Chondrocyte (in vitro differentiated cells): Measurements from ENCODE around the gene DNAL1. TPM values are rescaled to one million over a fixed set of nuclear protein-coding genes. Genes with fewer than 3 reads are reported as not detected.

ENCODE experiments used
- DNase-seq: peaks from one replicate; pipeline ENCODE4 v3.0.0; 2021; ENCODE audit warnings: mixed read lengths, low spot score
- H3K27ac Mint-ChIP-seq: one replicate; pipeline ENCODE4 v1.8.0; 2021; ENCODE audit warnings: mild to moderate bottlenecking, moderate library complexity, mixed read lengths; ENCODE audit not compliant: unreplicated experiment
- H3K27me3 Mint-ChIP-seq: 2 replicates; pipeline ENCODE4 v1.8.0; 2021; ENCODE audit warnings: low read depth, mixed read lengths
- H3K36me3 Mint-ChIP-seq: 2 replicates; pipeline ENCODE4 v1.8.0; 2021; ENCODE audit warnings: low read depth, mixed read lengths
- H3K4me1 Mint-ChIP-seq: 2 replicates; pipeline ENCODE4 v1.8.0; 2021; ENCODE audit warnings: low read depth, mild to moderate bottlenecking, mixed read lengths
- H3K4me3 Mint-ChIP-seq: one replicate; pipeline ENCODE4 v1.8.0; 2021; ENCODE audit warnings: mild to moderate bottlenecking, moderate library complexity, mixed read lengths; ENCODE audit not compliant: unreplicated experiment
- H3K9me3 Mint-ChIP-seq: 2 replicates; pipeline ENCODE4 v1.8.0; 2021; ENCODE audit warnings: low read depth, mixed read lengths
- total RNA-seq: library from RNA; stranded (reverse); gene quantifications from 3 replicates; pipeline ENCODE4 v1.2.1, GENCODE V29; 2021
- TF ChIP-seq, protein P1 (sequence below): fragments of 200-600 bp; sonication (generic); IDR thresholded peaks from 2 replicates; pipeline ENCODE4 v1.5.0; 2021; ENCODE audit warnings: antibody characterized with exemption, mild to moderate bottlenecking, moderate library complexity

DNAL1 gene
- total RNA-seq, 1 donor from 2014 or later = 15.2 TPM

DNA sequence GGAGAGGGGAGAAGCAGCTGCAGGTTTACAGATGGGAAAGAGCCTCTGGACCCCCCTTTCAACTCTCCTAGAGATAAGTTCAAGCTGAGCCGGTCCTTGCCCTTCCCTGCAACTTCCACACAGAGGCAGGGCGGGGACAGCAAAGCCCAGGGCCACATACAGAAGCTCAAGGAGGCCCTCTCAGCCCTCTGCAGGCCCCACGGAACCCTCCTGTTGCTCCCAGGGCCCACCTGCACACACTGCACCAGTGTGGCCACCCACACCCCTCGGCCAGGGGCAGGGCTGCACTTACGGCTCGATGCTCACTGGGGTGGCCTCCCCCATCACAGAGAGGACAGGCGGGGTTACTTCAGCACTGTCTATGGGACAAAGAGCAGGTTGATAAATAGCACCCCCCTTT, 82.4 kb downstream of the DNAL1 start:
- DNase-seq = no peak
- no peaks in the 10 kb centered on the region for H3K9me3 Mint-ChIP-seq
- H3K27ac Mint-ChIP-seq = peak overlapping the region; percentile 70
- TF ChIP-seq, protein P1, sequence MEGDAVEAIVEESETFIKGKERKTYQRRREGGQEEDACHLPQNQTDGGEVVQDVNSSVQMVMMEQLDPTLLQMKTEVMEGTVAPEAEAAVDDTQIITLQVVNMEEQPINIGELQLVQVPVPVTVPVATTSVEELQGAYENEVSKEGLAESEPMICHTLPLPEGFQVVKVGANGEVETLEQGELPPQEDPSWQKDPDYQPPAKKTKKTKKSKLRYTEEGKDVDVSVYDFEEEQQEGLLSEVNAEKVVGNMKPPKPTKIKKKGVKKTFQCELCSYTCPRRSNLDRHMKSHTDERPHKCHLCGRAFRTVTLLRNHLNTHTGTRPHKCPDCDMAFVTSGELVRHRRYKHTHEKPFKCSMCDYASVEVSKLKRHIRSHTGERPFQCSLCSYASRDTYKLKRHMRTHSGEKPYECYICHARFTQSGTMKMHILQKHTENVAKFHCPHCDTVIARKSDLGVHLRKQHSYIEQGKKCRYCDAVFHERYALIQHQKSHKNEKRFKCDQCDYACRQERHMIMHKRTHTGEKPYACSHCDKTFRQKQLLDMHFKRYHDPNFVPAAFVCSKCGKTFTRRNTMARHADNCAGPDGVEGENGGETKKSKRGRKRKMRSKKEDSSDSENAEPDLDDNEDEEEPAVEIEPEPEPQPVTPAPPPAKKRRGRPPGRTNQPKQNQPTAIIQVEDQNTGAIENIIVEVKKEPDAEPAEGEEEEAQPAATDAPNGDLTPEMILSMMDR = no peak
- H3K27me3 Mint-ChIP-seq = no peaks in the 10 kb centered on the region
- peaks cover 29% of the 10 kb centered on the region for H3K36me3 Mint-ChIP-seq
- H3K4me3 Mint-ChIP-seq = no peak overlapping the region
- peaks cover 60% of the 10 kb centered on the region for H3K4me1 Mint-ChIP-seq

DNA sequence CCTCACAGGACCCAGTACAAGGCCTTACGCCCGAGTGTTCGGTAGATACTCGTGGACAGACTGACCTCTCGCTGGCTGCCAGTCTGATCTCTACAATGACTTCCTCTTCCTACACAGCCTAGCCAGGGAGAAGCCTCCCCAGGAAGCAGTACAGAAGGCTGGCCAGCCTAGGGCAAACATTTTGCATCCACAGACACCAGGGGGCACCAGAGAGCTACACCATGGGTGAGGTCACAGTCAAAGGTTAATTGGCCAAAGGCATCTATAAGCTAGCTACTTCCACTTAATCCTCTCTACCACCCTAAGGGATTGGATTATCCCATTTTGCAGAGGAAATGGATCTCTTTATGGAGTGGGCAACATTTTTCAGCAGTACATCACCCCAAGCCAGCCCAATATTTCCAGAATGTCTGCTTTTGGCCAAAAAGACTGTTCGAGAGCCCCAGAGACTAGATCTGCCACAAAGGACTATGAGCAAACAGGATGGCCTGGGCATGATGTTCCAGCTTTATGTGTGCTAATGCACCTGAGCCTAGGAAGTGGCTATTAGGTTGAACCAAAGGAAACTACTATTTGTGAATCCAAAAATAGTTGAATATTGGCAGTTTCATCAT, 84.0 kb downstream of the DNAL1 start:
- no peak for DNase-seq
- H3K27me3 Mint-ChIP-seq = no peaks in the 10 kb centered on the region
- peak overlapping the region; percentile 25 for H3K27ac Mint-ChIP-seq
- peaks cover 20% of the 10 kb centered on the region for H3K36me3 Mint-ChIP-seq
- H3K9me3 Mint-ChIP-seq = no peaks in the 10 kb centered on the region
- peaks cover 53% of the 10 kb centered on the region for H3K4me1 Mint-ChIP-seq
- no peak overlapping the region for H3K4me3 Mint-ChIP-seq
- TF ChIP-seq, protein P1 = peak; percentile 97

DNA sequence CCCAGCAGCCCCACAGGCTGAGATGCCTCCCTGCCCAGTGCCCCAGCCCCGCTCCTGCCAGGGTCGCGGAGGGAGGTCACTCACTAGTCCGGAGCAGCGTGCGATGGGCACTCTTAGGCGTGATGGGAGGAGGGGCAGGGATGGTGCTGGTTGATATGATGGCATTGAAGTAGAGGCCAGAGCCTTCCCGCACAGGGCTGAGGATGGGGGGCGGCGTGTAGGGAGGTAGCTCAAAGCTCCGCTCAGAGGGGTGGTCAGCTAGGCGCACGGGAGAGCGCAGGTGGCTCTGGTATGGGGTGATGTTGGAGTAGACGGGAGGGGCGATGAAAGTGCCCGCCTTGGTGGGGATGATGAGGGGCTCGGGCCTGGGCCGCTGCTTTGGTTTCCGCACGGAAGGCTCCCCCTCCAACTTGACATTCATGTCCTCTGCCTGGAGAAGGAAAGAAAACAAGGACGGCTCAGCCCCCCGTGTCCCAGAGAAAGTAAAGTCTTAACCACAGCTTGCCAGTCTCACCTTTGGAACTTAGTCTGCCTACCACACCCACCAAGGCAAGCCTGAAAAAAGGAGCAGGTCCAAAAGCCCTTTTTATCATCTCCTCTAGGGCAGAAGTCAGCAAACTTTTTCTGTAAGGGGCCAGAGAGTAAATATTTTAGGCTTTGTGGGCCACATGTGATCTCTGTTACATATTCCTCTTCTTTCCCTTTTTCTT, 84.9 kb downstream of the DNAL1 start:
- no peak for DNase-seq
- TF ChIP-seq, protein P1 = no peak
- no peak overlapping the region for H3K27ac Mint-ChIP-seq

DNA sequence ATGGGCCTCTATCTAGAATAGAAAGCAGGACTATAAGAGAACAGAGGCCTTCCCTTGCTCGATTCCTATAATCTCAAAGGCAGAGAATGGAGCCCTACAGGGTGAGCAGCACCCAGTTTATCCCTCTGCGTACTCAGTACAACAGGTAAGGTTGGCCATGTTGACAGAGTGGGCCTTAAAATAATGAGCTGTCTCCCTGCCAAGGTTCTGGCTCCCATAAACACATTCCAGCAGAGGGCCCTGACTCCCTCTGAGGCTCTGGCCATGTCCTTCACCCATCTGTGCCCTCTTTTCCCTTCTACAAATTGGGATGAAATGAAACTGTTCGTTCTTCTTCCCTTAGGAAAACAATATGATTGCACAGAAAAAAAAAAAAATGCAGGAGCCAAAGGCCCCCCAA, 86.3 kb downstream of the DNAL1 start:
- no peaks in the 10 kb centered on the region for H3K27me3 Mint-ChIP-seq

More for the DNA sequence above, 84.9 kb downstream of the DNAL1 start:
- no peaks in the 10 kb centered on the region for H3K27me3 Mint-ChIP-seq
- no peaks in the 10 kb centered on the region for H3K9me3 Mint-ChIP-seq
- peaks cover 23% of the 10 kb centered on the region for H3K36me3 Mint-ChIP-seq
- H3K4me1 Mint-ChIP-seq = peaks cover 44% of the 10 kb centered on the region
- H3K4me3 Mint-ChIP-seq = no peak overlapping the region

DNA sequence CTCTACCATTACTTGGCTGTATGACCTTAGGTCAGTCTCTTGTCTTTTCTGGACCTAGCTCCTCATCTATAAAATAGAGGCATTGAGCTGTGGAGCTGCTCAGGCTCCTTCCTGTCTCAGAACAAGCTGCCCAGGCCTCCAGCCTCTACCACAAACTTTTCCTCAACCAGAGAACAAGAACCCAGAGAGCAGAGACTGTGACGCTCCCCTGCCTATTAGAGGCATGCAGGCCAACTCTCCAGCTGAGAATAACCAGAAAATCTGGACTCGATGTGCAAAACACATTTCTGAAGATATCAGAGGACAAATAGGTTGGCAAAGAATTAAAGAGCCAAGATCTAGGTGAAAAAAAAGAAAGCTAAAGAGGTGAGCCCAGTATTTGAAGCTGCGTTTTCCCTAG, 87.2 kb downstream of the DNAL1 start:
- TF ChIP-seq, protein P1 = no peak
- Mint-ChIP-seq H3K9me3 (no peaks in the 10 kb centered on the region), H3K36me3 (peaks cover 26% of the 10 kb centered on the region), H3K4me1 (peaks cover 22% of the 10 kb centered on the region), H3K27ac (no peak overlapping the region), H3K27me3 (no peaks in the 10 kb centered on the region), H3K4me3 (no peak overlapping the region)
- DNase-seq = peak; percentile 15

More for the DNA sequence above, 86.3 kb downstream of the DNAL1 start:
- Mint-ChIP-seq H3K27ac (no peak overlapping the region), H3K36me3 (peaks cover 26% of the 10 kb centered on the region), H3K4me1 (peaks cover 30% of the 10 kb centered on the region), H3K9me3 (no peaks in the 10 kb centered on the region), H3K4me3 (no peak overlapping the region)
- TF ChIP-seq, protein P1 = peak; percentile 9
- DNase-seq = no peak
